ENCODE data around the gene AP1M1.

AP1M1 gene

DNA sequence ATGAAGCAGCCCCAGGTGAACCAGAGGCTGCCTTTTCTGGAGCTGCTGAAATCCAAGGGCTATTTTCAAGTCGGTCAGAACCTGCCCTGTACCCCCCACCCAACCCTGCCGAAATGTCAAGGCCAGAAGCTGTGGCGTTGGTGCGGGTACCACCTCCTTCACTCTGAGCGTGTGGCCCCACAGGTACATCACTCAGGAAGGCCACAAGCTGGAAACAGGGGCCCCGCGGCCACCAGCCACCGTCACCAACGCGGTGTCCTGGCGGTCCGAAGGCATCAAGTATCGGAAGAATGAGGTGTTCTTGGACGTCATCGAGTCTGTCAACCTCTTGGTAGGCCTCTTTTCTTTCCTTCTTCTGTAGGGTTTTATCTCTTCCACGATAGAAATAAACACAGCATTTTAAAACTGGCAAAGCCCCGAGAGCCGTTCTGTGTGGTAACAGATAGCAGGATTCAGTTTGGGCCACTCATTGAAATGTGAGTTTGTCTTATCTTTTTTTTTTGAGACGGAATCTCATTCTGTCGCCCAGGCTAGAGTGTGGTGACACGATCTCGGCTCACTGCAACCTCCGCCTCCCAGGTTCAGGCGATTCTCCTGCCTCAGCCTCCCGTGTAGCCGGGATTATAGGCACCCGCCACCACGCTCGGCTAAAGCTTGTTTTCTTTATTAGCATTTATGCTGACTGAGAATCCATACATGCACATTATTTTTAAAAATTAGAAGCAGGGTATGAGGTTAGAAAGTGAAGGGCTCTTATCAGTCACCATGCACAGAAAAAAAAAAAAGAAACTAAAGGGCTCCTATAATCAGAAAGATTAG is 11.3 kb downstream of the AP1M1 start:
- DNase-seq = no peak

DNA sequence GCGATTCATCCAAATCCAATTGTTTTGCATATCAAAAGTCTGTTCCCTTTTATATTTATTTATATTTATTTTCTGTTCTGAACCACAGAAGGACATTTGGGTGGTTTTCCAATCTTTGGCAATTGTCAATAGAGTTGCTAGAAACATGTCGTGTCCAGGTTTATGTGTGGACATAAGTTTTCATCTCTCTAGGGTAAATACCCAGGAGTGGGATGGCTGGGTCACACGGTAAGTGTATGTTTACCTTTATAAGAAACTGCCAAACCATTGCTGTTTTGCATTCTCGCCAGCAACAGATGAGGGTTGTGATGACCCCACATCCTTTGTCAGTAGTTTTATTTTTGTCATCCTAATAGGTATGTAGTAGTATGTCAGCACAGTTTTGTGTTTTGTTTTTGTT is 12.5 kb downstream of the AP1M1 start:
- no peak for DNase-seq

DNA sequence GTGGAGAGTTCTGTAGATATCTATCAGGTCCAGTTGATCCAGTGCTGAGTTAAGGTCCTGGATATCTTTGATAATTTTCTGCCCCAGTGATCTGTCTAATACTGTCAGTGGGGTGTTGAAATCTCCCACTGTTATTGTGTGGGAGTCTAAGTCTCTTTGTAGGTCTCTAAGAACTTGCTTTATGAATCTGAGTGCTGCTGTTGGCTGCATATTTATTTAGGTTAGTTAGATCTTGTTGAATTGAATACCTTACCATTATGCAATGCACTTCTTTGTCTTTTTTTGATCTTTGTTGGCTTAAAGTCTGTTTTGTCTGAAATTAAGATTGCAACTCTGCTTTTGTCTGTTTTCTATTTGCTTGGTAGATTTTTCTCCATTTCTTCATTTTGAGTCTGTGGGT is 15.4 kb downstream of the AP1M1 start:
- no peak for DNase-seq

DNA sequence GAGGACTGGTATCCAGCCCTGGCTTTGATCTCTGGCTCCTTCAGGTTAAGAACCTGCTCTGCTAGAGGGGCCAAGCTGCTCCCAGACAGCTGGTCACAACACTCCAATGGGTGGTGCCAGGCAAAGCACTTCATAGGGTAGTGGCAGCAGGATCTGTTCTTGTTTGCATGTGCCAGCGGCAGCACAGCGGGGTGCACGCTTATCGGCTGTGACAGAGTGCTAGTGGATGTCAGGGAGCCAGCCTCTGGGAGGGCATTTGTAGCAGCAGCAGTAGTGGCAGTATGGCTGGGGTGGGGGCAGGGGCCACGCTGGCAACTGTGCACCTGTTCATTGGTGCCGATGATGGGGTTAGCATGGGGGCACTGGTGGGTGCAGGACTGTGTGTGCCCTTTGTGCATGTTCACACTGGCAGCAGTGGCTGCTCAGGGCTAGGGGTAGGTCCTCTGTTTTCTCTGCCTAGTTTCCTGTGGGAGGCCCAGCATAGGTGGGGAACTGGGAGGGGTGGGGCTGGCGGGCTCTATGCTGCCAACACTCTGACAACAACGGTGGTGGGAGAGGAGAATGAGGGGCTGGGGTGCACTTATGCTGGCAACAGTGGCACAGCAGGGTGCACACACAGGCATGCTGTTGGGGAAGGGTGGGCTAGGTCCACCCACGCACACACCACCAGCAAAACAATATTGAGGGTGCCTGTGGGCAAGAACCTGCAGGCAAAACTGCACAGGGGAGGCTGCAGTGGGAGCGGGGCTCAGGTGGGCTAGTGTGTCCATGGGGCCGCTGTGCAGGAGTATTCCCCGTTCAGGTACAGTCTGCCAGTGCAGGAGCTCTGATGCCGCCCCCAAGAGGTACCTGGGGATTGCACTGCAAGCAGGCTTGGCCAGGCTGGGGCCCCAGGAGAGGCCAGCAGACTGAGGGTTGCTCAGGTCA is 19.3 kb downstream of the AP1M1 start:
- no peak for DNase-seq

DNA sequence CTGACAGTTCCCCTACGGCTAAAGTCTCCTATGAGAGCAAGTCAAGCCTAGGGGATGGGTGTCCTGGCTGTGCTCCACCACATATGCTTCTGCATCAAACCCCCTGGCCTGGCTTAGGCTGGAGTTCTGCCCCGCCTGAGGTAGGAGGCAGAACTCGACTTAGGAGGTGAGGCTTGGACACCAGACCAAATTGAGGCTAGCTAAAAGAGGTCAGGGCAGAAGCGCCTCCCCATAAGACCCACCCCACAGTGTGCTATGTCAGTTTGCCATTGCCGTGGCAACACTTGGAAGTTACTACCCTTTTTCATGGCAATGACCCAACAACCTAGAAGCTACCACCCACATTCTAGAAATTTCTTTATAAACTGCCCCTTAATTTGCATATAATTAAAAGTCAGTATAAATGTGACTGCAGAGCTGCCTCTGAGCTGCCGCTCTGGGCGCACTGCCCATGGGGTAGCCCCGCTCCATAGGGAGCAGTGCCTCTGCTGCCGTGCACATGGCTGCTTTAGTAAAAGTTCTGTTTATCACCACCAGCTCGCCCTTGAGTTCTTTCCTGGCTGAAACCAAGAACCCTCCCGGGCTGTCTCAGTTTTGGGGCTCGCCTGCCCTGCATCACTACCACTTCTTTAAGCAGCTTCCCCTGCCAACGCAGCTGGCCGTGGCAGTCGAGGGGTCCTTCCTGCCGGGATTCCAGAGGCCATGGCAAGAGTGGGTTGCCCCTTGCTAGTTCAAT is 20.2 kb downstream of the AP1M1 start:
- DNase-seq = no peak

DNA sequence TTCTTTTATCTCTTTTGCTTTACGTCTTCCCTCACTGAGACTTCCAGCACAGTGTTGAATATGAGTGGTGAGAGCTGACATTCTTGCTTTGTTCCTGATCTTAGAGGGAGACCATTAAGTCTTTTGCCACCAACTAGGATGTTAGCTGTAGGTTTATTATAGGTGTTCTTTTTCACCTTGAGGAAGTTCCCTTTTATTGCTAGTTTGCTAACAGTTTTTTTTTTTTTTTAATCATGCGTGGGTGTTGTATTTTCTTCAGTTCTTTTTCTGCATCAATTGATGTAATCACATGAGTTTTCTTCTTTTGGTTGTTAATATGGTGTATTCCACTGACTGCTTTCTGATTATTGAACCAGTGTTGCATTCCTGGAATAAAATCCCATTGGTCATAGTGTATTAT is 21.1 kb downstream of the AP1M1 start:
- DNase-seq = no peak

DNA sequence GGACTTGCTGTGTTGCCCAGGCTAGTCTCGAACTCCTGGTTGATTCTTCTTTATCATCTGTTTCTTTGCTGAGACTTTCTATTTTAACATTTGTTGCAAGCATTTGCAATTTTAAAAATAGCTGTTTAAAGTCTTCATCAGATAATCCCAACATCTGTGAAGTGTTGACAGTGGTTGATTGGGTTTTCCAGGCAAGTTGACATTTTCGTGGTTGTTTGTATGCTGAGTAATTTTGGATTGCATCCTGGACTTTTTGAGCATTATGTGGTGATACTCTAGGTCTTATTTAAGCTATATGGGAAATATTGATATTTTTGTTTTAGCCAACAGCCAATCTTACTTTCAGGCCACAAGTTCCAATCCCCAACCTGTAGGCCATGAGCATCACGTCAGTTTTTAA is 25.1 kb downstream of the AP1M1 start:
- DNase-seq = no peak

DNA sequence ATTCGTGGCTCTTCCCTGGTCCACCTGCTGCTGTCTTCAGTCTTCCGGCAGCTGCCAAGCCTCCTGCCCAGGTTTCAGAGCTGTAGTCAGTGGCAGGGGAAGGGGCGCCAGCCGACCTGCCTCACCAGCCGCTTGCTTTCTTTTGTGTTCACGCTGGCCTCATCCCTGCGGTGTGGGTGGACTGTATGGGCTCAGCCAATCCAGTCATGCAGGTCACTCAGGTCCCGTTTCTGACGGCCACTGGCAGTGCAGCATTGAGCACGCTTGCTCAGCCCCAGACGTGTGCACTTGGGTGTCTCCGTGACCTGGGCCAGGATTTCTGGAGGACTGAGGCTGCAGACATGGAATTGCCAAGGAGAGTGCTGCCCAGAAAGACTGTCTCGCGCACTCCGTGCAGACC is 26.0 kb downstream of the AP1M1 start:
- DNase-seq = no peak

DNA sequence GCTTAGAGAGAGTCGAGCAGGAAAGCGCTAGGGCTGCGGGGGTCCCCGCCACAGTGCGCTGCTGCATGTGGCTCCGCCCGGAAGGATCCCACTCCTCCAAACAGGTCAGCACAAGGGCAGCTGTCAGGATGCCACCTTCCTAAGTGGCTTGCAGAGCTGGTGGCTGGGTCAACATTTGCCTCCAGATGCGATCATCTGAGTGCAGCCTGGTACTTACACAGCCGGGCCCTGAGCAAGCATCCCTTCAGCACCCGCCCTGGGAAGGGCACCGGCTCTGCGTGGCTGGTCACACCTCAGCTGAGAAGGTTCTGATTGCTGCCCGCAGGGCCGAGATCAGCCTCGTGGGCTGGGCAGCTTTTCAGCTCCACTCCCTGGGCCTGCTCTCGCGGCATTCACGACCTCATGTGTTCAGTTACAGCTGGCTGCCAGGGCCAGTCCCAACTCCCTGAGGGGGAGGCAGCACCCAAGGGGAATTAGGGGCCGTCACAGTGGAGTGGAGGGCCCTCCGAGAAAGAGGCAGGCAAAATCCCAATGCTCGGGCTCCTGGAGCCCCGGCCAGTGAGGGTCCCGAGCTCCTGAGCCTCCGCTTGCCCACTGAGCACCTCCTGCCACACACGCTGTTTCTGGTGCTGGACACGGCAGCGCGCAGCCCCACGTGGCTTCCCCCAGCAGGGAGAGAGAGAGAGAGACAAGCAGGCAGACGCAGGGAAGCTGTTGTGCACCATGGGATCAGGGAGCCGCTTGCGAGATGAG is 26.8 kb downstream of the AP1M1 start:
- DNase-seq = no peak

DNA sequence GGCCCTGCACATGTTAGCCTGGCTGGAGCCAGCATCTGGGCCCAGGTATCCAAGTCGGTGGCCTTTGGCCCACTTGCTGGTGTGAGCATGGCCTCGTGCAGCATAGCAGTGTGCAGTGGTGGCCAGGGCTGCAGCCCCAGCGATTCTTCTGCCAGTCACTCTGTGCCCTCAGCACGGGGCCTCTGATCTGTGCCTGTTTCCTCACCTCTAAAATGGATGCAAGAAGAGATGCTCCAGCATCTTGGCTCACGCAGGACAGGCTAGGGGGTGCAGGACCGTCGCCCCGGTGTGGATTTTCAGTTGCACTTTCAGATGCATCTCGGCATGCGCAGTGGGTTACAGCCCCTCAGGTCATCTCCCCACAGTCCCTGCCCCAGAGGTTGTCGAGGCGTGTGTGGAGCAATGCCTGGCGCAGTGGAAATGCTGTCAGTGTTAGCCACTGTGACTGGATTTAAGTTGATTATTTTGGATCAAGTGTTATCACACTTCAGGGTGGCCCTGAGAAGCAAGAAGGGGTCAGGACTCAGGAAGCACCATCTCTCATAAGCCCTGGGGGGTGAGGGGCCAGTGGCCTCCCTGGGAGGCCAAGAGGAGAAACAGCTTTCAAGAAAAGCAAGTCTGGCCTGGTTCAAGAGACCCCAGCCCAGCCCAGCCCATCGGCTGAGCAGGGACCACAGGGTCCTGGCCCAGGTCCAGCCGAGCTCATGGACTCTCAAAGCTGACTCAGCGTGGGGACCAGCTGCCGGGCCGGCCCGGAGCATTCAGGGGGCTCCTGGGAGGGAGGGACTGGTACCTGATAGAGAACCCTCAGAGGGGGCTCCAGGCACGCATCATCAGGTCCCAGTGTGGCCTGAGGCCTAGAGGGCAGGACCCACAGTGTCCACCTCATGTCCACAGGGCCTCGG is 27.8 kb downstream of the AP1M1 start:
- DNase-seq = no peak

DNA sequence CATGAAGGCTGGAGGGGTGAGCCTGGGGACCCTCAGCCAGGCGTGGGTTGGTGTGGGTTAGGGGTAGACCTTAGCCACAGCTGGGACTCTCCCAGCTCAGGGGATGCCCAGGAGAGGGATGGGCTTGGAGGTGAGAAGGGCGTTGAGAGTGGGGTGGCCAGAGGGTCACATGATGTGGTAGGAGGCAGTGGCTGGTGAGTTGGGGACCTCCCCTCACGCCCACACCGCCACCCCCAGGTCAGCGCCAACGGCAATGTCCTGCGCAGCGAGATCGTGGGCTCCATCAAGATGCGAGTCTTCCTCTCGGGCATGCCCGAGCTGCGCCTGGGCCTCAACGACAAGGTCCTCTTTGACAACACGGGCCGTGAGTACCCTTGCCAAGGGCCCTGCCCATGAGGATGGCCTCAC is 28.5 kb downstream of the AP1M1 start:
- no peak for DNase-seq

DNA sequence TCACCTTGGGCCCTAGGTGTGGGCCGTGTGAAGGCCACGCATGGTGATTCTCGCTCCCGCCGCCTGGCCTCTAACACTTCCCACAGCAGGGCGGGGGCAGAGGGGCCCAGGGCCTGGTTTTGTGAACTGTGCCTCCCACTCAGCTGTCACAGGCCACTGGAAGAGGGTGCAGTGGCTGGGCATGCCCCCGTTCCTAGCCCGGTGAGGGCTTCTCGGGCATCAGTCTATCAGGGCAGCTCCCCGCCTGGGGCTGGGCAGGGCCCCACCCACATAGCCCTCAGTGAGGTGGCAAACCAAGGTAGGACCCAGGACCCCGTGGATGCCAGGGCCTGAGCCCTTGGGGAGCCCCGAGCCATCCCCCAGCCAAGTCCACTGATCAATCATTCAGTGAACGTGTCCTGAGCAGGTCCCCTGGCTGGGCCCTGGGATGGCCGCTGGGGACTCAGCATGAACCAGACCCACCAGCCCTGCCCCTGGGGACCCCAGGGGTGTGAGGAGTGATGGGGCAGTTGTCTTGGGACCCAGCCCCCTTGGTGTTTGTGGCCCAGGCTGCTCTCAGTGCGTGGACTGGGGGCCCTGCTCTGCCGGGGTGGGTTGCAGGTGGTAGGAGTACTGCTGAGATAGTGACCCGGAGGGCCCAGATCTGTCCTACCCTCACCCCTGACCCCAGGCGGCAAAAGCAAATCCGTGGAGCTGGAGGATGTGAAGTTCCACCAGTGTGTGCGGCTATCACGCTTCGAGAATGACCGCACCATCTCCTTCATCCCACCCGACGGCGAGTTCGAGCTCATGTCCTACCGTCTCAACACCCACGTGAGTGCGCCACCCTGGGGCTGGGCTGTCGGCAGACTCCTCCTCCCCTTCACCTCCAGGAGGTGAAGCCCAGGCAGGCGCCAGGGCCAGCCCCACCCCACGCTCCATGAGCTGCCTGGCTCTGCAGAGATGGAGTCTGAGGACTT is 29.4 kb downstream of the AP1M1 start:
- no peak for DNase-seq

DNA sequence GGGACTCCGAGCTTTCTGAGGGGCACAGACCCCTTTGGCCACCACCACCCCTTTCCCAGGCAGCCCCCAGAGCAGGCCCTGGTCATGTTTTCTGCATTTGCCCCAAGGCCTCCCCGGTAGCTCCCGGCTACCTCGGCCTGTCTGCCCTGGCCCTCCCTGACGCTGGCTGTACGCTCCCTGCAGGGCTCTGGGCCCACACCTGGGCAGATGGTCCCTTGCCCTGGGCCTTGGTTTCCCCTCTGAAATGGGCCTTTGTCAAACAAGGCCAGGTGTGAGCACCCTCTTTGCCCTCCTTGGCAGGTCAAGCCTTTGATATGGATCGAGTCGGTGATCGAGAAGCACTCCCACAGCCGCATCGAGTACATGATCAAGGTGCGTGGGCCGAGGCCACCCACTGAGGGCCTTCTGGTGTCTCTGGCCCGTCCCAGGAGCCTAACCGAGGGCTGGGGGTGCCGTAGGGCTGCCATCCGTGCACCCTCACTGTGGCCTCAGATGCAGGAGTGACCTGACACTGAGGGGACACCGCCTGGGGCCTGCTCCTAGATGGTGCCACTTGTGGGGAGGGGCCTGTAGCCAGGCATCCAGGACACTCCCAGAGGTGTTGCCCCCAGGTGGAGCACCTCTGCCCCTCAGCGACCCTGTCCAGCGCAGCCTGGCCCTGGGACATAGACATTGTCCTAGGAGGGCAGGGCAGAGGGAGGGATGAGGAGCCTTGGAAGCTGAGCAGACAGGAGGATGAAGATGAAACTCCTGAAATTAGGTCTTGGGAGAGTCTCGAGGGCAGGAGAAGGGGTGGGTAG is 30.3 kb downstream of the AP1M1 start:
- no peak for DNase-seq

DNA sequence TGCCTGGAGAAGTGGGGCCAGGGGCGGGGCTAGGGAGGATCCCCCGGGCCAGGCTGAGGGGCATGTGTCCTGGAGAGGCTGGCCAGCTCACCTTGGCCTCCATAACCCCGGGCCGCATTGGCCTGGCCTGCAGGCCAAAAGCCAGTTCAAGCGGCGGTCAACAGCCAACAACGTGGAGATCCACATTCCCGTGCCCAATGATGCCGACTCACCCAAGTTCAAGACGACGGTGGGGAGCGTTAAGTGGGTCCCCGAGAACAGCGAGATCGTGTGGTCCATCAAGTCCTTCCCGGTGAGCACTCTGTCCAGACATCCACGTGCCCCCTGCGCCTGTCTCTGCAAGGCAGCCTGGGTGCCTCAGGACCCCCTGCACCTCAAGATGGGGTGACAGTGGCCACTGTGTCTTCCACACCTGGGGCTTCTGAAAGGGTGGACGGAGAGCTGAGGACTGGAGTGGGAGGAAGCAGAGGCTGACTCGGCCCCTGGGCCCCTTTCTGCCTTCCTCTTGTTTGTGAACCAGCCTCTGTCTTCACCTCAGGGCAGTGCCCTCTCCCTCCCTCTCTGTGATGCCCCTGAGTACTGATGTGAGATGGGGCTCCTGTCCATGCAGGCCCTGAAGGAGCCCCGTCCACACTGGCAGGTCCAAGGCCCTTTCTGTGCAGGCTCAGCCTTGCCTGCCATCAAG is 31.1 kb downstream of the AP1M1 start:
- no peak for DNase-seq

DNA sequence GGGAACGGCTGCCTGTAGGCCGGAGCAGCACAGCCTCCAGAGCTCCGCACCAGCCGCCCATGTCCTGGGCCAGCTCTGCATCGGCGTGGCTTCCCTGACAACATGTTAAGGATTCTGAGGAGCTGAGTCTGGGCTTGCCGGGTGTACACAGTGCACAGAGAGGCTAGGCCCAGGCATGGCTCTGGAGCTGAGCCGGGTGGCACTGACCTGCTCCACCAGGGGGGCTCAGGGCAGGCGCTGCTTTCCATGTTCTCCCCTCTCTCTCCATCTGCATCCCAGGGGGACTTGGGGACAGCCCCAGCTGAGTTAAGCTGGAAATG is 31.6 kb downstream of the AP1M1 start:
- no peak for DNase-seq

DNA sequence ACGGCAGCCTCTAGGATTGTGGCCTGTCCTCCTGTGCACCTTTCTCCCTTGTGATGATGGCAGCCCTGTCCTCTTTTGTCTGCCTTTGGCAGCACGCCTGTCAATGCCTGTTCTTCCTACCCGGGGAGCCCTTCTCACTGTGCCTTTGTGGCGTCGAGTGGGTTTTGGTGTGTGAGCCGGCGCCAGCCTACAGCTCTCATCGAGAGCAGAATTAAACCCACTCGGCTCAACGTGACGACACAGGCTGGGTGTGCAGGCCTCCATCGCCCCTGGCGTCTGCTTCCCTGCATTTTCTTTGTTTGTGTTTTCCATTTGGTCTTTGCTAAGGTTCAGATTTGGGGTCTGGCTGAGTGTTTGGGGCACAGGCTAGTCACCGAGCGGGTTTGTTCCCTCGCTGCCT is 34.4 kb downstream of the AP1M1 start:
- DNase-seq = no peak

DNA sequence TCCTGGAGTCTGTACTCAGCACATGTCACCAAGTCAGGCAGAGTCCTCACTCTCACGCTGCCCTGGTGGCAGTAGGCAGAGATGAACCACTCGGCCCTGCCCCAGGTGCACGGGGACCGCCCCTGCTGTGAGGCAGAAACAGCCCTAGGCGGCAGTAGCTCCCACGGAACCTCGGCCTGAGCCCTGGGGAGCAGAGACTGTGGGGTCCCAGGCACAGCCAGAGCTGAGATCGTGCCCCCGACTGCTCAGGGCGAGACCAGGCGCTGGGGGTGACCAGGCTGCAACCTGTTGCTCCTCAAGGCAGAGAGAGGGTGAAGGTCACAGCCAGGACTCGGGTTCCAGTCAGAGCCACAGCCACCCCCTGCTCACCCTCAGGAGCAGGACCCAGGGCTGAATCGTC is 34.9 kb downstream of the AP1M1 start:
- no peak for DNase-seq

DNA sequence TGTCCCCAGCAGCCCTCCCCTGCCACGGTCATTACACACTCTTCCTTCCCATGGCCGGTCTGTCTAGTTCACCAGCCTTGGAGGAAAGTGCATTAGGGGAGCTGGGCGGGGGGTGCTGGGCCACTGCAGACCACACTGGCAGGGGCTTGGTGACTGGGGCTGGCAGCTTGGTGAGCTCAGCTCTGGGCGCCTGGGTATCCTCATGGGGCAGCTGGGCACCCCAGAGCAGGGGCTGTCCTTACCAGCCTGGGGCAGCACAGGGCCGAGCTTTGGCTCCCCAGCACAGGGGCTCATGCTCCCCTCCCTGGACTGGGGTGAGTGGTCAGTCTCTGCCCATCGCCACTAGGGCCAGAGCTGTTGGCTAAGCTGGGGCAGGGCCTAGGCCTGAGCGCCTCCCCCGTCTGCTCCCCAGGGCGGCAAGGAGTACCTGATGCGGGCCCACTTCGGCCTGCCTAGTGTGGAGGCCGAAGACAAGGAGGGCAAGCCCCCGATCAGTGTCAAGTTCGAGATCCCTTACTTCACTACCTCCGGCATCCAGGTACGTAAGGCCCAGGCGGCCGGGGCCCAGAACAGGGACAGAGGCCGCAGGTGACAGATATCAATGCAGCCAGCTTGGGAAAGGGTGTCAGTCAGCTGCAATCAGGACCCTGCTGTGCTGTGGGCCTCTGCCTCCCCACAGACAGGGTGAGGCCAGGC is 35.5 kb downstream of the AP1M1 start:
- DNase-seq = no peak
